ENCODE data around the gene TFPT.

The TFPT gene

GRCh38 chr19:54115109-54116063, at the start of gene TFPT, which contains the start of gene PRPF31:
Gene TFPT, minus strand, starts transcription at chr19:54115657. Its CDS starts 388 bp downstream, at chr19:54115269.
Gene PRPF31, plus strand, starts transcription at chr19:54115754. Its CDS starts 2,525 bp downstream, at chr19:54118279.
- DNase-seq, result peak; percentile 99

GRCh38 chr19:54165222-54165621, 49.8 kb upstream of the TFPT start:
- DNase-seq, result no peak

- DNase-seq, result no peak
Observed at GRCh38 chr19:54164369-54165068, 49.1 kb upstream of the TFPT start.

- DNase-seq, result no peak
Observed at GRCh38 chr19:54162884-54163283, 47.4 kb upstream of the TFPT start.

- no peak for DNase-seq
Observed at GRCh38 chr19:54162241-54162805, 46.9 kb upstream of the TFPT start.

DNA sequence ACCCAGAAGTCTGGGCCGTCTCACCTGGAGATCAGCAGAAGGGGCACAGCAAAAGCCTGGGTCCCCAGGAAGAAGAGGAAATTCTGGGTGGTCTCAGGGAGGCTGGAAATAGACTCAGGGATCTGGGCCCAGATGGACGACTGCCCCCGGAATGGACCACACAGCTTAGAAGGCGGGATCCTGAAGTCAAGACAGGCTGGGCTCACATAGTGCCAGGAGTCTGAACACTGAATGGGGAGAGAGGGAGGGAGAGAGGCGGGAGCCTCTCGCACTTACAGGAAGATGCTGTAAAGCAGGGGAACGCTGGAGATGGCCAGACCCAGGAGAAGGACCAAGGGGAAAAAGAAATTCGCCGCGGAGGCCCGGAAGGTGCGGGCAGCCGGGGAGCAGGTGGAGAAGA, 45.4 kb upstream of the TFPT start:
- DNase-seq, result no peak

- DNase-seq, result no peak
Observed at GRCh38 chr19:54160182-54160811, 44.8 kb upstream of the TFPT start.

GRCh38 chr19:54159352-54160181, 44.1 kb upstream of the TFPT start, which contains the start of gene LENG1:
Gene LENG1, minus strand, starts transcription at chr19:54159721. Its CDS starts 26 bp downstream, at chr19:54159695.
- peak; percentile 100 for DNase-seq

DNA sequence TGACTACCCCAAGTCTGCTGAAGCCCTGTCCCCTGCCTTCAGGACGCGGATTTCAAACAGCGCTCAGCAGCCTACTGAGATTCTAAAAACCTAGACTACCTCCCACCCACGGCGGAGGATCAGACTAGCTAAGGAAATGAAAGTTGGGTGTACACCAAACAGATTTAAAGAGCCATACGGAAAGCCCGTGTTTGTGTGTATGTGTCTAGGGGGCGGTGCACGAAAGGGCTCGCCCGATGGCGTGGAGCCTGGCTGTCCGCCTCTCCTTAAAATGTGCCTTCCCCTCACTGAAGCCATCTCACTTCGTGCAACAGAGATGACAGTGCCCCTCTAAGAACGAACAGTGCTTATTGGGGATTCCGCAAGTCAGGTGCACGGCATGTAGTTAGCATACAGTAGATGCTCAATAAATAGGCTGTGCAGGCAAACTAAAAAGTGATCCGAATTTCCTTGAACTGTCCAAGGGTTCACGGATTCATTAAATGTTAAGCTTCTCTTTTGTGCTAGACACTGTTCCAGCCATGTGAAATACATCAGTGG, 43.4 kb upstream of the TFPT start:
- DNase-seq, result no peak

GRCh38 chr19:54156953-54157352, 41.5 kb upstream of the TFPT start:
- DNase-seq, result no peak

DNA sequence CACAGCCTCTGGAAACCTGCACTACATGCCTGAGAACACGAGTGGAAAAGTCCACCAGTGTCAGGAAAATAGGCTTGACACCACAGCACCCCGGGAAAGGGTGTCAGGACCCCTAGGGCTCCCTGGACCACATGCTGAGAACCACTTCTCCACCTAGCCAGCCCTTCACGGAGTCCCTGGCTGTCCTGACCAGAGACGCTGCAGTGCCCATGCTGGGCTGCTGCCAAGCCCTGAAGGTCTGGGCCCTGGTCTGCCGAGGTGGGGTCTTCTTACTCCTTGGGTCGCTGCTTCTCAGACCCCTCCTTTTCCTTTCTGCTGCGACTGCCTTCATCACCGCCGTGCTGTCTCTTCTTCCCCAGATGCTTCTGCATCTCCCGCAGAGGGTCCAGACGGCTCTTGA, 41.0 kb upstream of the TFPT start:
- DNase-seq, result no peak

DNA sequence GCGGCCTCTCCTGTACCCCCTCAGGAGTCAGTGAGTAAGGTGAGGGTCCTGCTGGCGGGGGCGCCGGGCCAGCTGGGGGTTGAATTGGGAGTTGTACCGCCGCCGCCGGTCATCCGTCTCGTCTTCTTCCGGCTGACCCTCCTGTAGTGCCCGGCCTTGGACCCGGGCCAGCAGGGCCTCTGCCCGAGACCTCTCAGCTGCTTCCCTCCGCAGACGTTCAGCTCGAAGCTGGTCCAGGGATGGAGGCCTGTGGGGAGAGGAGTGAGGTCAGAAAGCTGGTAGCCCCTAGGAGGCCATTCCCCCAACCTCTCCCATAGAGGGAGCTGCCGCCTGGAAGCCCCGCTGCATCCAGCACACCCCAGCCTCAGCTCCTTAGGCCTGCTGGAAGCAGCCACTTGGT, 40.2 kb upstream of the TFPT start:
- no peak for DNase-seq

- no peak for DNase-seq
Observed at GRCh38 chr19:54154603-54155345, 39.3 kb upstream of the TFPT start.

GRCh38 chr19:54153731-54154326, 38.4 kb upstream of the TFPT start:
- no peak for DNase-seq

GRCh38 chr19:54152878-54153524, 37.5 kb upstream of the TFPT start:
- DNase-seq, result no peak

DNA sequence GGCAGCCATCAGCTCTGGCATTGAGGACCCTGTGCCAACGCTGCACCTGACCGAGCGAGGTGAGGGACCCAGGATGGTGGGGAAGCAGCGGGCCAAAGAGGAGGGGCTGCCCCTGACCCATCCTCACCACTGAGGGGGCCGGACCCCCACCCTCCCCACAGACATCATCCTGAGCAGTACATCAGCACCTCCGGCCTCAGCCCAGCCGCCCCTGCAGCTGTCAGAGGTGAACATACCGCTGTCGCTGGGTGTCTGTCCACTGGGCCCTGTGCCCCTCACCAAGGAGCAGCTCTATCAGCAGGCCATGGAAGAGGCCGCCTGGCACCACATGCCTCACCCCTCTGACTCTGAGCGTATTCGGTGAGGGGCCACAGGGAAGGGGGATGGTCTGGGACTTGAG, 36.8 kb upstream of the TFPT start:
- DNase-seq, result no peak

DNA sequence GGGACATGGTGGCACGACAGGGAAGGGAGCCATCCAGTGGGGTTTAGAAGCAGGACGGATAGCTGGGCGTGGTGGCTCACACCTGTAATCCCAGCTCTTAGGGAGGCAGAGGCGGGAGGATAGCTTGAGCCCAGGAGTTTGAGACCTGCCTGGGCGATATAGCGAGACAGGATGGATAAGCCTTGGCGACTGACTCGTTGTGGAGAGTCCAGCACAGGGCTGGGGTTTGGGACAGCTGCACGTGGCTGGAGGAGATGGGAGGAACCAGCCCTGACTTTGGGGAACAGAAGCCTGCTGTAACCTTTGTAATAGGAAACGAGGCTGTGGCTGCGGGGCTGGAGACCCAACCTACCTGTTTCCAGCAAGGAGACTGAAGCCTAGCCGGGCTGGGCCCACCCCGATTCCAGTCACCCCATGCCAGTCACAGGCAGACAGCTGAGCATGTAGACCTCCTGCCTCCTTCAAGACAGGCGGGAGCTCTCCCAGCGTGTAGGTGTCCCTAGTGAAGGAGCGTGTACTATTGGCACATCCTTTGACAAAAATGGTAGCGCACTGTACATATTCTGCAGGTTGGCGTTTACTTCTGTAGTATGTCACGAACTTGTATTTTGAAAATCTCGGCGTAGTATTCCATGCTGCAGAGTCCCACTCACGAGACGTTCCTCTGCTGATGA, 36.0 kb upstream of the TFPT start:
- no peak for DNase-seq

- DNase-seq, result no peak
Observed at GRCh38 chr19:54149021-54149812, 33.8 kb upstream of the TFPT start.

DNA sequence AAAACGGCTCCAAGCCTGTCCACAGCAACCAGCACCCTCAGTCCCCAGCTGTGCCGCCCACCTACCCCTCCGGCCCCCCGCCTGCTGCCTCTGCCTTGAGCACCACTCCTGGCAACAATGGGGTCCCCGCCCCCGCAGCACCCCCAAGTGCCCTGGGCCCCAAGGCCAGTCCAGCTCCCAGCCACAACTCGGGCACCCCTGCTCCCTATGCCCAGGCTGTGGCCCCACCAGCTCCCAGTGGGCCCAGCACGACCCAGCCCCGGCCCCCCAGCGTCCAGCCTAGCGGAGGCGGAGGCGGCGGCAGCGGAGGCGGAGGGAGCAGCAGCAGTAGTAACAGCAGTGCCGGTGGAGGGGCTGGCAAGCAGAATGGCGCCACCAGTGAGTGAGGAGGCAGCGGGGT, 32.7 kb upstream of the TFPT start:
- DNase-seq, result no peak
